Esophagus squamous epithelium (tissue), 4 donors: ENCODE measurements around the gene LOXL1.

Source experiments
- POLR2A ChIP-seq, 4 donors: fragments of 450-650 bp; IDR thresholded peaks; one replicate each; pipeline ENCODE4 v1.6.1; 2017; ENCODE audit warnings: antibody characterized with exemption in 4 of 4, mild to moderate bottlenecking in 4 of 4, moderate library complexity in 3 of 4
- TF ChIP-seq, protein P1 (sequence below), 6 experiments: fragments of 450-650 bp in 4 of 6; fragments of 200-600 bp in 2 of 6; sonication (generic) in 2 of 6; IDR thresholded peaks; one replicate each; pipeline ENCODE4 v1.5.1; 2016 to 2019; ENCODE audit warnings: antibody characterized with exemption in 6 of 6, mild to moderate bottlenecking in 4 of 6, moderate library complexity in 4 of 6

DNA sequence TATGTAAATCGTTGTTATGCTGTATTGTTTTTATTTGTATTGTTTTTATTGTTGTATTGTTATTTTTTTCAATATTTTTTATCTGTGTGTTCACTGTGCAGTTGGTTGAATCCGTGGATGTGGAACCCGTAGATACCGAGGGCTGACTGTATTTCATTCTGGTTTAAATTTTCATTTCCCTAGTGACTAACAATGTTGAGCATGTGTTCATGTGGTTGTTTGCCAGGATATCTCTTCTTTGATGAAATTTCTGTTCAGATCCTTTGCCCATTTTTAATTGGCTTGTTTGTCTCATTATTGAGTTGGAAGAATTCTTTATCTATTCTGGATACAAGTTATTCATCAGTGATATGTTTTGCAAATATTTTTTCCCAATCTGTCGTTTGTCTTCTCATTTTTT, 36.2 kb downstream of the LOXL1 start:
- TF ChIP-seq, protein P1, sequence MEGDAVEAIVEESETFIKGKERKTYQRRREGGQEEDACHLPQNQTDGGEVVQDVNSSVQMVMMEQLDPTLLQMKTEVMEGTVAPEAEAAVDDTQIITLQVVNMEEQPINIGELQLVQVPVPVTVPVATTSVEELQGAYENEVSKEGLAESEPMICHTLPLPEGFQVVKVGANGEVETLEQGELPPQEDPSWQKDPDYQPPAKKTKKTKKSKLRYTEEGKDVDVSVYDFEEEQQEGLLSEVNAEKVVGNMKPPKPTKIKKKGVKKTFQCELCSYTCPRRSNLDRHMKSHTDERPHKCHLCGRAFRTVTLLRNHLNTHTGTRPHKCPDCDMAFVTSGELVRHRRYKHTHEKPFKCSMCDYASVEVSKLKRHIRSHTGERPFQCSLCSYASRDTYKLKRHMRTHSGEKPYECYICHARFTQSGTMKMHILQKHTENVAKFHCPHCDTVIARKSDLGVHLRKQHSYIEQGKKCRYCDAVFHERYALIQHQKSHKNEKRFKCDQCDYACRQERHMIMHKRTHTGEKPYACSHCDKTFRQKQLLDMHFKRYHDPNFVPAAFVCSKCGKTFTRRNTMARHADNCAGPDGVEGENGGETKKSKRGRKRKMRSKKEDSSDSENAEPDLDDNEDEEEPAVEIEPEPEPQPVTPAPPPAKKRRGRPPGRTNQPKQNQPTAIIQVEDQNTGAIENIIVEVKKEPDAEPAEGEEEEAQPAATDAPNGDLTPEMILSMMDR (IDR thresholded peaks at IDR 0.05) = no peak
- TF ChIP-seq POLR2A (IDR thresholded peaks at IDR 0.05) = no peak
